ENCODE measurements around the gene SYN1.

SYN1 gene

DNA sequence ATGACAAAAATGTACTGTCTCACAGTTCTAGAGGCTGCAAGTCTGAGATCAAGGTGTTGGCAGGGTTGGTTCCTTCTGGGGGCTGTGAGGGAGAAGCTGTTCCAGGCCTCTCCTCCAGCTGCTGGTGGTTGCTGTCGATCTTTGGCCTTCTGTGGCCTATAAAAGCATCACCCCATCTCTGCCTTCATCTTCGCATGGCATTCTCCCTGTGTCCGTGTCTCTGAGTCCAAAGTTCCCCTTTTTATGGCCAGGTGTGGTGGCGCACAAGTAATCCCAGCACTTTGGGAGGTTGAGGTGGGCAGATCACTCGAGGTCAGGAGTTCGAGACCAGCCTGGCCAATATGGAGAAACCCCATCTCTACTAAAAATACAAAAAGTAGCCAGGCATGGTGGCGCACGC lies 90.1 kb downstream of the SYN1 start:
- no peaks in the 10 kb centered on the region for H3K79me2 ChIP-seq (ENCODE audit: low read length)
- no peak overlapping the region for H2AFZ ChIP-seq (ENCODE audit: low read depth, low read length)
- no peak overlapping the region for H3K4me3 ChIP-seq (ENCODE audit: low read length)
- H3K27me3 ChIP-seq (ENCODE audit: low read depth, low read length), result no peaks in the 10 kb centered on the region
- TF ChIP-seq EZH2phosphoT487 (IDR thresholded peaks at IDR 0.05; ENCODE audit: low read depth), result no peak
- TF ChIP-seq CTCF (IDR thresholded peaks at IDR 0.05; ENCODE audit: low read depth, low read length), result no peak
- no peak overlapping the region for H3K9ac ChIP-seq (ENCODE audit: low read length)
- H4K20me1 ChIP-seq (ENCODE audit: insufficient read depth, low read length), result no peaks in the 10 kb centered on the region
- H3K36me3 ChIP-seq (replicated peaks; ENCODE audit: low read depth, low read length), result no peaks in the 10 kb centered on the region
- no peak overlapping the region for H3K4me2 ChIP-seq (ENCODE audit: low read length)
- H3K4me1 ChIP-seq (ENCODE audit: low read length), result peaks cover 11% of the 10 kb centered on the region
- H3K27ac ChIP-seq (ENCODE audit: low read length), result no peak overlapping the region
- no peaks in the 10 kb centered on the region for H3K9me3 ChIP-seq (ENCODE audit: insufficient read depth, low read length)

GRCh38 chrX:47523713-47524166 lies 95.9 kb downstream of the SYN1 start:
- Histone ChIP-seq H3K4me1 (ENCODE audit: low read length) (peaks cover 6% of the 10 kb centered on the region; the same call in 1 of the 2 replicates), H3K4me2 (ENCODE audit: low read length) (peak overlapping the region; percentile 84), H3K9ac (ENCODE audit: low read length) (peak overlapping the region; percentile 67), H3K9me3 (ENCODE audit: insufficient read depth, low read length) (no peaks in the 10 kb centered on the region), H4K20me1 (ENCODE audit: insufficient read depth, low read length) (no peaks in the 10 kb centered on the region), H3K4me3 (ENCODE audit: low read length) (peak overlapping the region; percentile 81), H3K27me3 (ENCODE audit: low read depth, low read length) (no peaks in the 10 kb centered on the region), H3K27ac (ENCODE audit: low read length) (no peak overlapping the region), H2AFZ (ENCODE audit: low read depth, low read length) (peak overlapping the region; percentile 76), H3K79me2 (ENCODE audit: low read length) (no peaks in the 10 kb centered on the region), H3K36me3 (replicated peaks; ENCODE audit: low read depth, low read length) (peaks cover 3% of the 10 kb centered on the region)
- TF ChIP-seq CTCF (IDR thresholded peaks at IDR 0.05; ENCODE audit: low read depth, low read length), result no peak
- no peak for TF ChIP-seq EZH2phosphoT487 (IDR thresholded peaks at IDR 0.05; ENCODE audit: low read depth)

- Histone ChIP-seq H3K4me1 (ENCODE audit: low read length) (peaks cover 6% of the 10 kb centered on the region; the same call in 1 of the 2 replicates), H3K27ac (ENCODE audit: low read length) (no peak overlapping the region), H3K4me2 (ENCODE audit: low read length) (peak overlapping the region; percentile 84), H2AFZ (ENCODE audit: low read depth, low read length) (peak overlapping the region; percentile 86), H3K9me3 (ENCODE audit: insufficient read depth, low read length) (no peaks in the 10 kb centered on the region), H3K9ac (ENCODE audit: low read length) (peak overlapping the region; percentile 67), H3K27me3 (ENCODE audit: low read depth, low read length) (no peaks in the 10 kb centered on the region), H4K20me1 (ENCODE audit: insufficient read depth, low read length) (no peaks in the 10 kb centered on the region), H3K79me2 (ENCODE audit: low read length) (no peaks in the 10 kb centered on the region), H3K4me3 (ENCODE audit: low read length) (peak overlapping the region; percentile 81), H3K36me3 (replicated peaks; ENCODE audit: low read depth, low read length) (peaks cover 3% of the 10 kb centered on the region)
- TF ChIP-seq CTCF (IDR thresholded peaks at IDR 0.05; ENCODE audit: low read depth, low read length), result peak; percentile 62
- no peak for TF ChIP-seq EZH2phosphoT487 (IDR thresholded peaks at IDR 0.05; ENCODE audit: low read depth)
Measured at GRCh38 chrX:47523297-47523696, 96.4 kb downstream of the SYN1 start.
